Measurements from ENCODE around the gene TLL2. TPM values are rescaled to one million over a fixed set of nuclear protein-coding genes. Genes with fewer than 3 reads are reported as not detected.

Gene TLL2
- total RNA-seq, 1 donor from 2014 or later = 0.78 TPM

- no peak for DNase-seq
Observed at GRCh38 chr10:96389785-96390184, 123.9 kb downstream of the TLL2 start.

GRCh38 chr10:96387601-96388000 lies 126.1 kb downstream of the TLL2 start:
- no peak for DNase-seq

GRCh38 chr10:96387161-96387560 lies 126.6 kb downstream of the TLL2 start:
- DNase-seq = no peak

DNA sequence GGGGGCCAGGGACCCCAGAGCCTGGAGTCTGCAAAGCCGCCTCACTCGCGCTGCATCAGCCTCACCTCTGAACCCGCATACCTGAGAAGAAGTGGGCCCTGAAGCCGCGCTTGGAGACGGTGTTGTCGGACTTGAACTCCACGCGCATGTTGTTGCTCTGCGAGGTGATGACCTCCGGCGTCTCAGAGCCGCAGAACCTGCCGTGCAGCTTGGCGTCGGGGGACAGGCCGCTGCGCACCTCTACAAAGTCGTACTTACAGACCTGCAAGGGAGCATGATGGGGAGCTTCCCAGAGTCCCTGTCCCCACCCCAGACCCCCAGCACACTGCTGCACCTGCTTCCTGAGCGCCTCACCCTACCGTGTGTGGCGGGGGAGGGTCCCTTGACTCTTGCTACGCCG lies 129.2 kb downstream of the TLL2 start:
- DNase-seq = no peak

DNA sequence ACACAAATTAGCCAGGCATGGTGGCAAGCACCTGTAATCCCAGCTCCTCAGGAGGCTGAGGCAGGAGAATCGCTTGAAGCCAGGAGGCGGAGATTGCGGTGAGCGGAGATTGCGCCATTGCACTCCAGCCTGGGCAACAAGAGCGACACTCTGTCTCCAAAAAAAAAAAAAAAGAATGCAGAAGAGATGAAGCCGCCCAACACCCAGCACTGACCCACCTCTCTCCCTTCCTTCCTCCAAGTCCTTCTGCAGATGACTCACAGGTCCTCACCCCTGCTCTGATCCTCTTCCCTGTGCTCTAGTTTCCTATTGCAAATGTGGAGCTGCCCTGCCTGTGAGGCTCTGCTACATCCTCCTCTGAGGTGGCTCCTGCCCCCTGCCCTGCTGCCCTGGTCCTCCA lies 132.9 kb downstream of the TLL2 start:
- no peak for DNase-seq

GRCh38 chr10:96379758-96380157 lies 134.0 kb downstream of the TLL2 start:
- no peak for DNase-seq

DNA sequence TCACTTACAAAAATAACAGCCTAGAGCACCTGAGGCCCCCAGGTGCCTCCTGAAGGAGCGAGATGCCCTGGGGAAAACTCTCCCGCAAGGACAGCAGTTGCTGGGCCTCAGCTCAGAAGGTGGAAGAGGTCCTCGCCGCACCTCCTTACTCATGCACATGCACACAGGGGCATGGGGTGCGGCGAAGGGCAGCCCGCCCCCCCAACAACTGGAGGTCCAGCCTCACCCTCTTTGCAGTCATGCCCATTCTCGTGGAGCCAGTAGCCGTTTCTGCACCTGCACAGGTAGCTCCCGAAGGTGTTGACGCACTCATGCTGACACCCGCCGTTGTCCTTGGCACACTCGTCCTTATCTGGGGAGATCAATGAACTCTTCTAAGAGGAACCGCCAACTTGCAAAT lies 135.0 kb downstream of the TLL2 start:
- DNase-seq = no peak

GRCh38 chr10:96377816-96378294 lies 135.9 kb downstream of the TLL2 start:
- no peak for DNase-seq

DNA sequence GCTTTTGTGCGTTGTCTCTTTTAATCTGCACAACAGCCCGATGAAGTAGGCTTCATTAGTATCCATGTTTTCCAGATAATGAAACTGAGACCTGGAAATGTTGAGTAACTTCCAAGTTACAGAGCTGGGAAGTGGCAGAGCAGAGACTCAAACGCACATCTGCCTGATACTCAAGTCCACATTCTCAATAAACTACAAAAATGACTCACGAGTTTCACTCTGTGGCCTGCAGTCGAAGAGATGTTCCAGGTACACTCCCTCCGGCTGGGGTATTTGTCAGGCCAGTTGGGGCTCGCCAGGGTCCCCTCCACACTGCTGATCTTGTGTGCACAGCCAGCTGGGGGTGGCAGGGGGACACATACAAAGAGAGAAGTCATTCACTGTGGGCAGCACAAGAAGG lies 137.2 kb downstream of the TLL2 start:
- DNase-seq = no peak

DNA sequence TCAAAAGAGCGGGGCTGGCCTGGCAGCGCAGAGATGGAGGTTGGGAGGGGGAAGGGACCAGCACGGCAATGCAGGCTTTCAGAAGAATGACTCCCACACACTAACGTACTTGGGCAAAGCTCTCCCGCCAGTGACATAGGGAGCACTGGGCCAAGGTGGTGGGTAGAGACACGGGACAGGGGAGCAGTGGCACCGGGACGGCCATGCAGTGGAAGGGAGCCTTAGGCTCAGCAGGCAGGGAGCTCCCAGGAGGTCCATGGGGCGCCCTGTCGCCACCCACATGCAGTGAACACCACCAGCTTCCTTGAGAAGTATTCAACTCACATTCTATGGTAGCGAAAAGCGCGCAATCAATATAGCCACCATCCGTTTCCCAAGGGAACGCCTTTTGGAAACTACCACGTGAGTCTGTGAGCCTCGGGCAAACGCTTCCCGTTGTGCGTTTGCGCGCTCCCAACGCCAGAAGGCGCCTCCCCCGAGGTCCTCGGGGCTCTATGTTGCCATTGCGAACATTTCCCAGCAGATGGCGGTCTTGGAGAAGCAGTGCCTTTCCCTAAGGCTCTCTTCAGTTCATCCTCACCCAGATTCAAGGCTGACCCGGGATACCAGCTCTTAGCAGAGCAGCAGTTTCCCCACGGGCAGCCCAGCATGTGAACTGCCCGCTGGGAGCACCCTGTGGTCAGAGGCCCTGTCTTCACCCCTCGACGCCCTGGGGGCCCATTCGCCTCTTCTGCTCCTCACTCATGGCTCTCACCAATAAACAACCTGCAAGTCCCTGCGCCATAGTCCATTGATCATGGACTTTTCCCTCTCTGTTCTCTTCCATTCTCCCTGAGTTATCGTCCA lies 138.5 kb downstream of the TLL2 start:
- peak; percentile 90 for DNase-seq

GRCh38 chr10:96374639-96374984 lies 139.1 kb downstream of the TLL2 start:
- peak; percentile 38 for DNase-seq

GRCh38 chr10:96374004-96374403 lies 139.7 kb downstream of the TLL2 start:
- no peak for DNase-seq

DNA sequence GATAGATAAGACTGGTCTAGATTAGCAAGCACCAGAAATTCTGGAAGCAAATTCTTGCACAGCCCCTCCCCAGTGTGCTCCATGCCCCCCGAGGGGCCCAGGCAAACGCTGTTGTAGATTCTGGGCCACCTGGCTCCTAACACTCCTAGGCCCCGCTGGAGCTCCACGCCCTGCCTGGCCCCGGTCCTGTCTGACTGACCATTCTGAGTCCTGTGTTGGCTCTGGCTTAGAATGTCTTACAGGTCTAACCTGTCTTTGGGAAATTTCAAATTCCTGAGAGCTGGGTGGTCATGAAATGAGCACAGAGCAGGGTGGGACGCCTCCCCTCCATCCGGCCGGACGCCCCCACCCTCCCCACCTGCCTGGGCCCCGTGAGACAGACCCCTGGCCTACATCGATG lies 142.4 kb downstream of the TLL2 start:
- DNase-seq = no peak

DNA sequence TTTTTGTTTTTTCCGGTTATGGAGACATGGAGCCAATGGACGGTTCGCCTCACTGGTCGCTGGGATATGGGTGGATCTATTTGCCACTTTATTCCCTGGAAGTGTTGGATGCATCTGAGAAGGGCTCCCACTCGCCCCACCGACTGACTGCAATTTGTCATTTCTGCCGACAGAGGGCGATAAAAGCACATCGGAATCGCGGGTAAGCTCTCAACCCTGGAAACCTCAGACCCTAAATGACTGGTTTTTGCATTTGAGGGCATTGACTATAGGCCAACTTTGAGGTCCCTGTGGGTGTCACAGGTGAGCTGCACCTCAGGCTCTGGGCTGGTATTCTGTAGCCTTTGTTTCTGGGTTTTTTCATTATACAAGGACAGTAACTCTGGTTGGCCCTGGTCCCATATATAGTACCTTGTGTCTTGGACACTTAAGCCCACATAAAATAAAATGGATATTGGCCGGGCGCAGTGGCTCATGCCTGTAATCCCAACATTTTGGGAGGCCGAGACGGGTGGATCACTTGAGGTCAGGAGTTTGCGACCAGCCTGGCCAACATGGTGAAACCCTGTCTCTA lies 143.1 kb downstream of the TLL2 start:
- peak; percentile 33 for DNase-seq

DNA sequence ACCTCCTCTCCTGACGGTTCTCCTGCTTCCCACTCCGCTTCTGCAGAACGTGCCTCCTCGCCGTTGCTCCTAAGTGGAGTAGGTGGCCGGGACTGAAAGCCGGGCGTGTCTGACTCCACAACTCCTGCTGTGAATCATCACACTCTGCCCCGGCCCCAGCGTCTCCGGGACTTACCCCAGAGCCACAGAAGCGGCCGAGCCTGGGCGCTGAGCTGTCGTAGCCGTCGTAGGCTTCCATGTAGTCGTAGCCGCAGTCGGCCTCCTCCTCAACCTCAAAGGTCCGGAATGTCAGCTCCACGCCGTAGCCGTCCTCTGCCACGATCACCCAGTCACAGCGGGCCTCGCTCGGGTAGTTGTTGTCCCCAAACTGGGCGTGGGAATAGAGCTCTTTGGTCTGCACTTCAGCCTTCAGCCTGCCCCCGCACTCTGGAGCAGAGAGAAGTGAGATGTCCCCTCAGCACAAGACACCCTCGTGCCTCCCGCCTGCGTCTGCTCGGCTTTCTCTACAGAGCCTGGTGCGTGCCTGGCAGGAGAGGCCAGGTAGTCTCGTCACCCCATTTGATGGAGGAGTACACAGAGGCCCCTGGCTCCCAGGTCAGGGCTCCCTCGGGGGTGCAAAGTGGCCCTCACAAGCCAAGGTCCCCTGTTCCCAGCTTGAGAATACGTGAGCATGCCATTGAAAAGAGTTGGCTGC lies 143.7 kb downstream of the TLL2 start:
- peak; percentile 11 for DNase-seq

DNA sequence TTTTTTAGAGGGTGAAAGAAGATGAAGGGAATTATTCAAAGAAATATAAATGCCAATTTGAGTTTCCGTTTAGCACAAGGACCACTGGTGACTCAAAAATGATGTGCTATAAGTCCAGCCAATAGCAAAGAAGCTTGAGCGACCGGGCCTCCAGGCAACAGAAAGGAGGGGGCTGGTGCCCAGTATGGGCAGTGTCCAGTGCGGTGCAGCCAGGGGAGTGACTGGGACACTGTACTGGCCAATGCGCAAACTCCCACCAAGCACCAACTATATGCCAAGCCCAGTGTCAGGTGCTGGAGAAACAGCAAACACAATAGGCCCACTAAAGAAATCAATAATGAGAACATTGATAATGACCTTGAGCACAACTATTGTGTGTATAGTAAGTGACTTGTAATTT lies 144.8 kb downstream of the TLL2 start:
- DNase-seq = no peak

GRCh38 chr10:96367470-96367869 lies 146.3 kb downstream of the TLL2 start:
- DNase-seq = no peak

DNA sequence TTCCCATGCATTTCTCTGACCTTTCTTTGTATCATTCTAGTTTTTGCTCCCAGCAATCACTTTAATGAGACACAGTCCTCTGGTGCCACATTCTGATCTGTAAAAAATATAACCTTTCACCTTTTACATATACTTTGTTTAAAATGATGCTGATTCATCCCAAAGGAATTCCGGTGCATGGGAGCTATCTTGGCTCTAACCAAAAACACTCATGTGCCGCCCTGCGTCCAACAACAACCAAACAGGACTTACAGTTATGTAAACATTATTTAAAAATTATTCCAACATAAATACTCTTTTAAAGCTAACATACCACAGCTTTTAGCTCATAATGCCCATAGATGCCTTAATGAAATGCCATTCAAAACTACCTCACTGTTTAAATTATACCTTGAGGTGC lies 147.2 kb downstream of the TLL2 start:
- no peak for DNase-seq

DNA sequence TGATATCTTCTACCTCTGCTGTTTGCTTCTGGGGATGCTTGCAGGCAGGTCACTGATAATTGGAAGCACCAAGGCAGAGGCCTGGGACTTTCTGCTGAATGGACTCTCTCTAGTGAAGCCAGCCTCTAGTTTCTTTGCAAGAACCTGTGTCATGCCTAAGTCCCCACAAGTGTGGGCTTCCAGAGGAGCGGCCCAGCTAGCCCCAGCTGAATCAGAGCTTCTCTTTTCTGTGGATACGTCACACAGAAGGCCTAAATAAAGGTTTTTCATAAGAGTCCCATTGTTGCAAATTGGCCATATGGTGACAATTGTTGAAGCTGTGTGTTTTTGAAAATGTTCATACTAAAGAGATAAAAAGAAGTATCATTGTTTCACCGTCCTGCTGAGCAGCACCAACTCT lies 148.2 kb downstream of the TLL2 start:
- no peak for DNase-seq

- no peak for DNase-seq
Observed at GRCh38 chr10:96360766-96361165, 153.0 kb downstream of the TLL2 start.

DNA sequence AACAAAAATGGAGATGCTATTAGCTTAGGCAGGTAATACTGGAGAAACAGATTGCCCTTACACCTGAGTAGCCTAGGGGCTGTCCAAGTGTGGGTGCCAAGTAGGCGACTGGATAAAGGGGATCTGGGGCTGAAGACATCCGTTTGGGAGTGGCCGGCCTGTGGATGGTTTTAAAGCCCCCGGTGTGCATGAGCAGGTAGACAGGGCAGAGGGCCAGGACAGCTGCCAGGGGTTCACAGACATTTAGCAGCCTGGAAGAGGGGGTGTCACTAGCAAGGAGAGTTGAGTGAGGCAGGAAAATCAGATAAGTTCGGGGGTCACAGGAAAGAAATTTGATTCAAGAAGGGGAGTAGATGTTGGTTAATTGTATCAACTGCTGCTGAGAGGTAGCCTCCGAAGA lies 153.4 kb downstream of the TLL2 start:
- no peak for DNase-seq

GRCh38 chr10:96359616-96360015 lies 154.1 kb downstream of the TLL2 start:
- no peak for DNase-seq

DNA sequence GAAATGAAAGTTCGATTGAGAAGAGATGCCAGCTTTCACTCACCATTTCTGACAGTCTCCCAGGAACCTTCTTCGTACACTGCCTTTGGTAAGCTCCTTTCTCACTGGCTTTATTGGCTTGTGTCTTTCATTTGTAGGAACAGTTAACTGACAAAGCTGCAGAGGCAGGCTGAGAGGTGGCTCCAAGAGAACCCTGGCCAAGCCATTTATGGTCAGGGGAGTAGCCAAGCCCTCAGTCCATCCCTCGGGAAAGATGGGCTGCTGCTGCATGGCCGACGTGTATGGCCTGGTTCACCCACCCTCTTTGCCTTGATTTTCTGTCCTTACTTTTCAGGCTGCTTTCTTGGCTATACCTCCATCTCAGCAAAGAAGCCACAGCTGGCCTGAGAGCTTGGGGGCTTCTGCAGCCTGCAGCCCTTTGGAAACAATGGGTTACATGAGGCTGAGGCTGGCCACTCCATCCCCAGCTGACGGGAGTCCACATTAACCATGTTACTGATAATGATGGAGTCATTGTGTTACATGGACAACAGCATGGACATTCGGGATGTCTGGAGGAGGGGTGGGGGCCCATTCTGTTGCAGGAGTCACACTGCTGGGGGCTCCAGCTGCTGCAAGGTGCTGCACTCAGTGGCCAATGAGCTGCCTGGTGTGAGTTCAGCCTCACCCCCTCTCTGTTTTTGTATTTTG lies 154.7 kb downstream of the TLL2 start, which contains the start of gene OPALIN:
Gene OPALIN, minus strand, starts transcription at position 152 of the 690 bp plus-strand sequence. Its CDS starts 106 bp downstream, at position 46.
- DNase-seq = peak; percentile 25
